GM08714 (cell line): ENCODE data around the gene CTDSPL2.
A peak's percentile ranks its signal among the peaks of the same experiment; 100 is the strongest.
"Not testable (repeated sequence)": the region's sequence is repeated elsewhere in the genome, so short reads cannot be mapped to it uniquely, and the experiment has no call there.

Source experiments
- H3K4me3 ChIP-seq: fragments of 200-500 bp; sonication (Bioruptor generic); 2 replicates; pipeline ENCODE4 v1.5.1; 2014; ENCODE audit warnings: mild to moderate bottlenecking, low read length, inconsistent platforms
- ZNF274 ChIP-seq: IDR thresholded peaks from 2 replicates; pipeline ENCODE4 v1.6.1; 2012; ENCODE audit warnings: mild to moderate bottlenecking, low read depth, low read length

Gene CTDSPL2

DNA sequence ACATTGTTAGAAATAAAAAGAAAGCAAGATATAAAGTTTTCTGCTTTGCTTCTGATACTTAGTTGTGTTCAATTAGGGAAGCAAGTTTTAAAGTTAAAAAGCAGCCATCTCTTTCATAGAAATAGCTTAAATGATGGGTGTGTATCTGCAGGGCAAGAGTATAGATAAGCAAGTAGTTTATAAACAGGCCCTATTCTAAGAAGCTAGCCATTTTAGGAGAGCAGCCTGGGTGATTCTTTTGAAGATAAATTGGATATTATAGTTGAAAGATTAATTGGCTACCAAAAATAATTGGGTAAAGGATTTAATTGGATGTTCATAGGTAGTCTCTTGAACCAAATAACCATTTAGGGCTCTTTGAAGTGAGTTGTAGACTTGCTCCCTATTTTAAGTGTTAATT is 115.2 kb downstream of the CTDSPL2 start:
- no peak for TF ChIP-seq ZNF274
- H3K4me3 ChIP-seq: no peak overlapping the region

DNA sequence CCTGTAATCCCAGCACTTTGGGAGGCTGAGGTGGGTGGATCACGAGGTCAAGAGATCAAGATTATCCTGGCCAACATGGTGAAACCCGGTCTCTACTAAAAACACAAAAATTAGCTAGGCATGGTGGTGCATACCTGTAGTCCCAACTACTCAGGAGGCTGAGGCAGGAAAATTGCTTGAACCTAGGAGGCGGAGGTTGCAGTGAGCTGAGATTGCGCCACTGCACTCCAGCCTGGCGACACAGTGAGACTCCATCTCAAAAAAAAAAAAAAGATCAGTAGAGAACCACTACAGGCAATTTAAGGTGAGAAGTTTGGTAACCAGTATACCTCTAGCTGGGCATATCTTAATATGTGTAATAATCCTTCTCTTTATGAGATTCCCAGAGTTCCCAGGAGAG is 117.3 kb downstream of the CTDSPL2 start:
- H3K4me3 ChIP-seq: not testable (repeated sequence)

DNA sequence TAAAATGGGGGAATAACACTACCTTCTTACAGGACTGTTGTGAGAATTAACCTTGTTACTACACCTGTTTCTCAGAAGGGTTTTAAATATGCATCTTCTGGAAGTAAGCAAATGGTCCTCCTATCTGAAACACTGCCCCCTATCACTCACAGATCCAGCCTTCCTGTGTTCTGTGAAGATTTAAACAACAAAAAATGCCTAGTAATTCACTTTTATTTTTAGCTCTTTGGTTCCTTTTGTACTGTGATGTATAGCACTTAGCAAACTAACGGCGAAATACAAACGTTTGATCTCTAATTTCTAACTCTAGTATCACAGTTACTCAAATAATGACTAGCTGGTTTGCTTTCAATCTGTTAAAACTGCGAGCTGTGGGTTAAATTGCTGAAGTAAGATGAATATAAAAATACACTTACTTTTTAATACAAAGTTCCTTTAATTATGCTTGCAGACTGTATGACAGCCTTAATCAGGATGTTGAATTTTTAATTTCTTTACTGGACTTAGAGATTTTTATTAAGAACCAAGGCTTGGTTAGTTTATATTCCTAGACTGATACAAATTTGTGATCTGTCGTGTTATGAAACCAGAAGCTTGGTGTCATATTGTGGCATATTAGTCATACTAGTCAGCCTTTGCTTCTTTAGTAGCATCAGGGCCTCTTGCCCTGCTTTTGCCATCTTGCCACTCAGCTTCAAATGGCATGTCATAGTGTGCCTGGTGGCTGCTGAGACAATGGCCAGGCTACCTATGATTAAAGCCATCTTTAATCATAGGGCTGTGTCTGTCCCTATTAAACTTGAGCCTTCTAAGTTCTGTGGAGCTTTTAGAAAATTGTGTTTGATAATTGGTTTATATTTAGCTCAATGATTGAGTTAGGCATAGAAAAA is 118.7 kb downstream of the CTDSPL2 start:
- TF ChIP-seq ZNF274: no peak
- peak overlapping the region; percentile 26 for H3K4me3 ChIP-seq

DNA sequence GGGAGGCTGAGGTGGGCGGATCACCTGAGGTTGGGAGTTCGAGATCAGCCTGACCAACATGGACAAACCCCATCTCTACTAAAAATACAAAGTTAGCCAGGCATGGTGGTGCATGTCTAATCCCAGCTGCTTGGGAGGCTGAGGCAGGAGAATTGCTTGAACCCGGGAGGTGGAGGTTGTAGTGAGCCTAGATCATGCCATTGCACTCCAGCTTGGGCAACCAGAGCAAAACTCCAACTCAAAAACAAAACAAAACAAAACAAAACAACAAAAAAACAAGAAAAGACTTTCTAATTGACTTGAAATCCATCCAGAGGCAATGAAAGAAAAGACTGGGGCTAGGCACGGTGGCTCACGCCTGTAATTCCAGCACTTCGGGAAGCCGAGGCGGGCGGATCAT is 121.7 kb downstream of the CTDSPL2 start:
- not testable (repeated sequence) for H3K4me3 ChIP-seq

DNA sequence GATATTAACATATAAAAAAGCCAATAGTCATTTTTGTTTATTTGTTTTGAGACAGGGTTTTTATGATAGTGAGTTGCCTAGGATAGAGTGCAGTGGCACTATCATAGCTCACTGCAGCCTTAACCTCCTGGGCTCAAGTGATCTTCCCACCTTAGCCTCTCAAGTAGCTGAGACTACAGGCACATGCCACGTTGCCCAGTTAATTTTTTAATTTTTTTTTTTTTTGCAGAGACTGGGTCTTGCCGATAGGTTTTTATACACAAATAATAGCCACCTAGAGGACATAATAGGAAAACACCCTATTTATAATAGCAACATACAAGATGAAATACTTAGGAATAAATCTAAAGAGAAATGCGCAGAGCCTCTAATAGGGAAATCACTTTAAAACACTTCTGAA is 122.8 kb downstream of the CTDSPL2 start:
- no peak overlapping the region for H3K4me3 ChIP-seq
- no peak for TF ChIP-seq ZNF274

DNA sequence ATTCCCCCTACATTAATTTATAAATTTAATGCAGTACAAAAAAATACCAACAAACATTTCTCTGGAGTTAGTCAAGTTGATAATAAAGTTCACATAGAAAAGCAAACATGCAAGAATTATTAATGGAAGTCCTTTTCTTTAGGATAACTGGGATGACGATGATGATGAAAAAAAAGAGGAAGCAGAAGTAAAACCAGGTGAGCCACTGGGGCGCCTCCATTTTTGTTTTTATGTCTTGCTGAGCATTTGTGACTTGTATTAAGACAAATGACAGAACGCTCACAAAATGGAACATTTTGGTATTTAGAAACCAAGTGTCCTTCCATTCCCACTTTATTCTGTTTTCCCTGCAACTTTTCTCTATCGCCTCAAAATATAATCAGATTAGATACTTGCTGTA is 123.3 kb downstream of the CTDSPL2 start:
- no peak overlapping the region for H3K4me3 ChIP-seq

DNA sequence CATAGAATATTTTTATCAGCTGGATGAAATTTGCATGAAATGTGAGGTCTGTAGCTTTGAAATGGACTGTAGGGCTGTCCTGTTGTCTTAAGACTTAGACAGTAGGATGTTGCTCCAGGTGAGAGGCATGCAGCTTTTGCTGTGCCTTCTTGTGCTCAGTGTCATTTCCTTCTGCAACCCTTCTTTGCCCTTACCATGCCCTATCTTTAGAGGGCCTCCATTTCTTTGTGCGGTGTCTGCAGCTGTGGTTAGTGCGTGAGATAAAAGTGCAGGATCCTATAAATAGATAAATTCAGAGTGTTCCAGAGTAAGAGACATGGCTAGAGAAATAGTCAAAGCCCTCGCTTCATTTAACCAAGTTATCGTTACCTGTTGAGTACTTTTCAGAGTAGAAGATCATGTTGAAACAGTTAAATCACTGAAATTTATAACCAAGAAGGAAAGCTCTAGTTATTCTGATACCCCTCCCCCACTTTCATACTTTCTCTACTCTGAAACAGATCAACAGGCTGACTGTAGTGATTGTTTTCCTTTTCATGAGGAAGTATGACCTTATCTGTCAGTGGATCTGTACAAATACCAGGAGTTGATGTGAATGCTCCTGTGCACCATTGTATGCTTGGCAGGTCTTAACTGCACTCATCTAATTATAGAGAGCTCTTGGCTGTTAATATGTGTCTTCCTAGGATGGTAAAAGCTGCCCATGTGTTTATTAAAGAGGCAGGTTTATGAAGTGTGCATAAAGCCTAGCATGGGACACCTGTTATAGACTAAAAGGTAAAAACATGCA is 127.7 kb downstream of the CTDSPL2 start:
- H3K4me3 ChIP-seq: no peak overlapping the region
- TF ChIP-seq ZNF274: no peak

More for the DNA sequence above, 123.3 kb downstream of the CTDSPL2 start:
- no peak for TF ChIP-seq ZNF274

DNA sequence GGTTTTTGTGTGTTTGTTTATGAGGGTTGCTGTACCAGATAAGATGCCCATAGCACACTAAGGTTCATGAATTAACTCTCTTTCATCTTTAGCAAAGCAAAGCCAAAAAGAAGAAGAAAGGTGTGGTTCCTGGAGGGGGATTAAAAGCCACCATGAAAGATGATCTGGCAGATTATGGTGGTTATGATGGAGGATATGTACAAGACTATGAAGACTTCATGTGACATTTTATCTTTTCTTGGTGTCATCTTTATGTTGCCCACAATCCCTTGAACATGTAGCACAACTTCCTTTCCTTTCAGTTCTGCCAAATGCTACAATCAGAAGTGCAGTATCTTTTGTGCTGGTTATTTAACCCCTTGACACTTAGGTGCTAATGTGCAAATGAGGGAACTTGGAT is 133.5 kb downstream of the CTDSPL2 start:
- H3K4me3 ChIP-seq: not testable (repeated sequence)

DNA sequence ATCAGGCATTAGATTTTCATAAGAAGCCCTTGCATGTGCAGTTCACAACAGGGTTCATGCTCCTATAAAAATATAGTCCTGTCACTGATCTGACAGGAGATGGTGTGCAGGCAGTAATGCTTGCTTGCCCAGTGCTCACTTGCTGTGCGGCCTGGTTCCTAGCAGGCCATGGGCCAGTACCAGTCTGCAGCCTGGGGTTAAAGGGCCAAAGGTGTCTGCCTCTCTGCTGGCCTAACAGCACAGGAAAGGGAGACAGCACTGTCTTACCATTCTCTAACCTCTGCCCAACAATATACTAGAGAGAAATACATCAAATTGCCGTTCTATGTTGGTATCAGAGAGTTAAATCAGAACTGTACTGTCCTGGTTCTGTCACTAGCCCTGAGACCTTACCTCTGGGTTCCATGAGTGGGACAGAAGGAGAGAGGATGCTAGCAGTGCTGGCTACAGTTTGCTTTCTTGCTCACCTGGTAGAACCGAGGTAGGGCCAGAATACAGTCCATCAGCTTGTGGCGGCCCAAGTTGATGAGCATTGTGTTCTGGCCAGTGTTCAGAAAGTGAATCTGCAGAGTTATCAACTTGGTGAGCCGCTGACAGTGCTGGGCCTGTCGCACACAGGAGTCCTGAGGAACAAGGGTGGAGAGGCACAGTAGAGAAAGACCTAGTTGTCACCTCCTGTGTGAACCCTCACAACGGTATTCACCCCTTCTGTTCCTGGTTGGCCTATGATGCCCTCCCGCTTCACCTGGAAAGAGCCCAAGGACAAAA is 138.1 kb downstream of the CTDSPL2 start:
- H3K4me3 ChIP-seq: no peak overlapping the region
- no peak for TF ChIP-seq ZNF274

DNA sequence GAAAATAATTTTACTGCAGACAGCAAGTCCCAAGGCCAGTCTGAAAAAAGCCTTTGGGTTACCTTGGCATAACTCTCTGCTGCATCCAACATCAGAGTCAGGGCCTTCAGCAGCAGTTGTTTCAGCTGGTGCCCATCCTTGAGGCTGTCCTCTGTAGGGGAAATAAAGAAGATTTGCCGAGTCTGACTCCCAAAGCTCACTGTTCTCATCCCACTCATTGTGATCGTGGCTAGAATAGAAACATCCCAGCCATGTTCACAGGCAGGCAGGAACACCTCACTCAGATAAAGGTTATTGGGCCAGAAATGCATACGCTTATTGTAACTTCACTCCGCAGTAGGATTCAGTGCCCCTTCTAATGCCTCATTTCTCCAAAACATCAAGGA is 138.7 kb downstream of the CTDSPL2 start:
- H3K4me3 ChIP-seq: no peak overlapping the region
- no peak for TF ChIP-seq ZNF274

DNA sequence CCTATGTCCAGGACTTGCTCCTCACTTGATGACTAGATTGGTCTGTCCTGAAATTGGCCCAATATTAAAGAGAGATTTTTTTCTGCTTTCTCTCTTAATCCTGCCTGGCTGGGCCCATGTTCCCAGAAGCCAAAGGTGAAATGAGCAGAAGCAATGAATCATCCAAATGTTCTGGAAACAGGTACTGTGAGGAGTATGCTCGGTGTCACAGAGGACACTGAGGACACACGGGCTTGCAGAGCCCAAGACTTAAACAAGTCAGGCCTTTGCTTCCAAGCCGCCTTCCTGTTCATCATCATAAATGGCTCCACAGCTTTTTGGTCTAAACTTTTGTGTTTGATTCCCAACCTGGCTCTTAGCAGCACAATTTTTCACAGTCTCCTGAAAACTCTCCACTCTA is 140.9 kb downstream of the CTDSPL2 start:
- no peak for TF ChIP-seq ZNF274
- no peak overlapping the region for H3K4me3 ChIP-seq

DNA sequence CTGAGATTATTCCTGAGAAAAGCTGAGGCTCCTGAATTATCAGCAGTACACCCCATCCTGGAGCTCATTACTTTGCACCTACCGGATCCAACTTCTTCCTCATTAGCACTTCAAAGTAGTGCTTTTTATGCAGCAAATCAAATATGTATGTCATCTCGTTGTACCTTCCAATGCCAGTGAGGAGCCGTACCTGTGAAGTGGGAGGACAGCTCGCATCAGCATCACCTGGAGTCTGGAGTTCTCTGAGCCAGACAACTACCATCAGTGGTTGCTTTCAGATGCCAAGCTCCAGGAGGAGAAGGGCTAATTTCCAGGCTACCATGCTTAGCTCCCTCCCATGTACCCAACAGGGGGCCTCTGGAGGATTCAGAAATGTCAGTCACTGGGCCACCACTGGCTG is 141.9 kb downstream of the CTDSPL2 start:
- no peak overlapping the region for H3K4me3 ChIP-seq
- no peak for TF ChIP-seq ZNF274

DNA sequence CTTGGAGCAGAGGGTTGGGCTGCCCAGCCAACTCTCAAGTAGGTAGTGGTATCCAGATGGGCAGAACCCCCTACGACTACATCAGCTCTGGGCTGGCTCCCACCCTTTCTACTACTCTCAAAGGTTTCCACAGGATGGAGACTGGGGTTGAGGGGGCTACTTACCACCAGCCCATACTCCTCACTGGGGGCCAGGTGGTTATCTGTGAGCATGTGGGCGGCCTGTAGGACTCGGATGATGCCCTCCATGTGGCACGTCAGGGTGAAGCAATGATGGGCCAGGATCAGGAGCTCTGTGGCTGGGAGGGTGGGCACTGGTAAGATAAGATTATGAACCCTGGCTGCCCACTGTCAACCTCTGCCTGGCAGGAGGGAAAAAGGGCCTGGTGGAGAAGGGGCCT is 142.9 kb downstream of the CTDSPL2 start:
- no peak for TF ChIP-seq ZNF274

DNA sequence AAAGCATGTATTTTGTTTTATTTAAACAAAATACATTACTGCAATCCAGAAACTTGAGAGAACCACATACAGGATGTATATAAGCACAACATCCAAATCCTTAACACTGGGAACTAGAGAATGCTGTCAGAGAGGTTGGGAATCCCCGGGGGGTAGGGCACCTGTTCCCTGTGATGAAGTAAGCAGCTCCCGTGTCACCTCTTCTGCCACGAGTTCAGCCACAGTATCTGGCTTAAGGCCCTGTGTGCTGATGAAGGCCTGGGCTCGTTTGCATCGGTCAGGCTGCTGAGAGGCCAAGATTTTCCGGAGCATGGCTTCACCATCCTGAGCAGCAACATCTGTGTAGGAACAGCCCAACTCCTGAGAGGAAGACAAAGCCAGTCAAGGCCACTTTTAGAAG is 146.0 kb downstream of the CTDSPL2 start:
- H3K4me3 ChIP-seq: no peak overlapping the region
- TF ChIP-seq ZNF274: no peak

More for the DNA sequence above, 142.9 kb downstream of the CTDSPL2 start:
- no peak overlapping the region for H3K4me3 ChIP-seq

DNA sequence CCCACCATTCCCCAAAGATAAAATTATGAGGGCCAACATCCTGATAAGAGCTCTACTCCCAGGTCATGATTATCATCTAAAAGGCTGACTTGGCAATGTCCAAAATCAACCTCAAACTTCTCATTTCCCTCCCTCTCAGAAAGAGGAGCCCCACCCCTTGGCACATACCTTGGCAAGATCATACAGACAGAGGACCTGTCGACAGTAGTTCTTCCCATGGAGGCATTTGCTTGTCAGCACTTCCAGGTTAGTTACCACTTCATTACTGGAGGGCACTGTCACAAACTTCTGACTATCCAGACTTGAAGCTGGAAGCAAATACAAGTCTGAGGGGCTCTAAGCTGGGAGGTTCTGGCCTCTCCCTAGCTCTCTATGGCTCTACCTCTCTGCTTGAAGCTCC is 147.3 kb downstream of the CTDSPL2 start:
- TF ChIP-seq ZNF274: no peak
- H3K4me3 ChIP-seq: no peak overlapping the region
